HG02981 (cell line): ENCODE data around the gene COL6A1.
"Not testable (repeated sequence)": the region's sequence is repeated elsewhere in the genome, so short reads cannot be mapped to it uniquely, and the experiment has no call there.

Experiments
- ATAC-seq: cut with Tn5 transposase; IDR thresholded peaks from one replicate; pipeline ENCODE4 v1.9.1; 2021; ENCODE audit warnings: mild to moderate bottlenecking, moderate library complexity; ENCODE audit not compliant: unreplicated experiment

The COL6A1 gene

DNA sequence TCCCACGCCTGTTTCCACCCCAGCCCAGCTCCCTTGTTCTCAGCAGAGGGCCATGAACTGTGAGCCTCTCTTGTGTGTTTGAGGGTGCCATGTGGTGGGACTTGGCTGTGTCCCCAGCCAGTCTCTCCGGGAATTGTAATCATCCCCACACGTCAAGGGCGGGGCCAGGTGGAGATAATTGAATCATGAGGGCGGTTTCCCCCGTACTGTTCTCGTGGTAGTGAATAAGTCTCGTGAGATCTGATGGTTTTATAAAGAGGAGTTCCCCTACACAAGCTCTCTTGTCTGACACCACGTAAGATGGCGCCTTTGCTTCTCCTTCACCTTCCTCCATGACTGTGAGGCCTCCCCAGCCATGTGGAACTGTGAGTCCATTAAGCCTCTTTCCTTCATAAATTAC lies 59.1 kb downstream of the COL6A1 start:
- ATAC-seq = no peak

DNA sequence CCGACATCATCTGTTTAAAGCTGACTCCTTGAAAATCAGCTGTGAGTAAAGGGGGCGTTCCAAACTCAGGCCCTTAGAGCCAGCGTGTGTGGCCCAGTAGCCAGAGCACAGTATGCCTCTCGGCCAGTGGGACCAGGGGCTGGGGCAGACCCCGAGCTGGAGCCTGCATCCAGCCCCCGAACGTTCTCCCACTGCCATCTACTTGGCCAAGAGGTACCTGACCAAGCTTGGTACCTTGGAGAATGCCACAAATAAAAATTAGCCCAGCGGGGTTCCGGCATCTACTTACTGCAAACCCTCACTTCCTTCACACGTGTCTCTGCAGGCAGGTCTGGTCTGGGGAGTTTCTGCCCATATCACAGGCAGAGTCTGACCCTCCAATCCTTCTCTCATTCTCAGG lies 59.6 kb downstream of the COL6A1 start:
- ATAC-seq = no peak

DNA sequence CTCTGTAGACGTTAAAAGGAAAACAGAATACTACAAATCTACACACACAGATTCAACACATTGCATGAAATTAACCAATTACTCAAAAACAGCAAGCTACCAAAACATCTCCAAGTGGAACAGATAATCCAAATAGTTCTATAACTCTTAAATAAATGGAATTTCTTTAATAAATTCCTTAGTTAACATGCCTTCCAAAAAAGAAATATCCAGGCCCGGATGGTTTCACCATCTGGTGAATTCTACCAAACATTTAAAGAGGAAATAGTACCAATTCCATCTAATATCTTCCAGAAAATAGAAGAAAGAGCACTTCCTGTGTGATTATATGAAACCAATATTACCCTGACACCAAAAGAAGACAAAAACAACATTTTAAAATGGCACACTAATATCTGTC lies 63.6 kb downstream of the COL6A1 start:
- ATAC-seq = no peak

DNA sequence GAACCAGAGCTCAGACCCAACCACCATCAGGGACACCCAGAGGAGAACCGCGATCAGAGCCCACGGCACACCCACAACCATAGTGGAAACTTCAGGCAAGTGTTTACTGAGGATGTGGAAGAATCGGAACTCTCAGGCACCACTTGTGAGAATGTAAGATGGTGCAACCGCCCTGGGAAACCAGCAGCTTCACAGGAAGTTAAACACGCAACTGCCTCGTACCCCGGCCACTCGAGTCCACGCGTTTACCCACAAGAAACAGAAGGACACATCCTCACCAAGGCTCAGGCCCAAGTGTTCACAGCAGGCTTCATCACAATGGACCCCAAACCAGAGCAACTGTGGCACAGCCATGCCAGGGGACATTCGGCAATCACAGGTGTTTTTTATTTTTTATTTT lies 64.9 kb downstream of the COL6A1 start:
- no peak for ATAC-seq

DNA sequence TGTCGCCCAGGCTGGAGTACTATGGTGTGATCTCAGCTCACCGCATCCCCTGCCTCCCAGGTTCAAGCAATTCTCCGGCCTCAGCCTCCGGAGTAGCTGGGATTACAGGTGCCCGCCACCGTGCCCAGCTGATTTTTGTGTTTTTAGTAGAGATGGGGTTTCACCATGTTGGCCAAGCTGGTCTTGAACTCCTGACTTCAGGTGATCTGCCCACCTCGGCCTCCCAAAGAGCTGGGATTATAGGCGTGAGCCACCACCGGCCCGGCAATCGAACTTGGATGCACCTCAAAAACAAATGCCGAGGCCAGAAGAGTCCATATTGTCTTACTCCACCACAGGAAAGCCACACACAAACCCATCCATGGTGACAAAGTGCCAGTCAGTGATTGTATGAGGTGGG lies 65.3 kb downstream of the COL6A1 start:
- not testable (repeated sequence) for ATAC-seq

DNA sequence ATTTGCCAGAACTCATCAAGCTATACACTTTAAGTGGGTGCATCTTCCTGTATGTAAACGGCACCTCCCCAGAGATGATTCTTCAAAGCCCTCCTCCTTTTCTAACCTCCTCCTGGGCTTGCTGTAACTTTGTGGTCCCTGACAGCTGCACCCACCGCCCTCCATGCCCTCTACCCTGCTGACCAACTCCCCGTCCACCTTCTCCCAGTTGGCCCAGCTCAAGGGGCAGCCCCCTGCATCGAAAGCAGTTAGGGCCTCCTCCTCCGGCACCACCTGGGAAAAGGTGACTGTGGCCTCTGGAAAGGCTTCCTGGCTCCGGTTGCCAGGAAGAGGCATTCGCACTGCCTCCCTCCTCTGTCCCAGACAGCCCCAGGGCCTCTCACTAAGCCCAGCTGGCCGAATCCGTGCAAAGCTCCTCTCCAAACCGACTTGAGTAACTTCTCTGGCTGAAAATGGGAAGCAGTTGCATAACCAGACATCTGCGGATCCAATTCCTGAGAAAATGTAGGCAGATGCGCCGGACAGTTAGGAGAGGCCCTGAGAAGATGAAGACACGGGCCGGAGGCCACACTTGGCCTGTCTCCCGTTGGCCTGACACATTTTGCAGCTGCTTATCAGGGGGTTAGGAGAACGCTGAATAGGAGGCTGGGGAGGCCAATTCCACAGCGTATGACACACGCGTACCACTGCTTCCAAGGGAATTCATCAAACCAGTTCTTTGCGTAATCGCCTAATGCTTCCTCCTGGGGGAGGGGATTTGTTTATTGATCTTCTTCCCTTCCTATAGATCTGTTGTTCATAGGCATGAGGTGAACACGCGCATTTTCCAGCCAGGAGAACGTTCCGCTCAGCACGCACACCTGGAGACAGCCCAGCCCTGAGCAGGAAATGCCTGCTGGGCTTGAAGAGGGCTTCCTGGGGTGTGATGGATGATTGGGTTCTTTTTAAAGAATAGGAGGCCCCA lies 67.6 kb downstream of the COL6A1 start:
- ATAC-seq = no peak

DNA sequence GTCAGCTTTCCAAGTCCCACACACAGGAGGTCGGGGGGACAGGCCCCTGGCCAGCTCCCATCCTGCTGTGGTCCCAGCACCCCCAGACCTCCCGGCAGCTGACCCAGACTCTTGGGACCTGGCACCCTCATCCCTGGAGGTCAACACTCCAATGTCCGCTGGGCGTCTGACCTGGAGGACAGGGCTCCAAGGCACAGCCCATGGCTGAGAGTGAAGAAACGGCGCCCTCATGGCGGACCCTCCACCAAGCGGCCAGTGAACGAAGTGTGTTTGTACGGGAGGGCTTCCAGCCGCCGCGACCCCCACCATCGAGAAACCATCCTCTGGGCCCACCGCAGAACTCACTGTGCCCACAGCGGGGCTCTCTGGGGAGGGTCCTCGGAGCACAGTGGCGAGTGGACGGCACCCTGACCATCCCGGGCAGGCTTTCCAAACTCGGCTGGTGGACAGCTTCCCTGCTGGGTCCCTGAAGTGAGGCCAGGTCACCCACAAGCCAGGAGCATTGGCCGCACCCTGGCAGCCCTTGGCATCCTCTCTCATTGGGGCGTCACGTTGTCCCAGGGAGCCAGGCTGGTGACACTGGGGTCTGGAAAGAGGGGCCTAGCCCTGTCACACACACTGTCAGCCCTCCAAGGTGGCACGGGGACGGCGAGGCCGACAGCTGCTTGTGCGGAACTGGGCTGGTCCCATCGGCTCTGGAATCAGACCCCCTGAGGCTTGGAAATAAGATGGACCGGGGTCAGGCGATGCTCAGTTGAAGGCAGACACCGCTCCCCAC lies 68.5 kb downstream of the COL6A1 start:
- ATAC-seq = no peak

DNA sequence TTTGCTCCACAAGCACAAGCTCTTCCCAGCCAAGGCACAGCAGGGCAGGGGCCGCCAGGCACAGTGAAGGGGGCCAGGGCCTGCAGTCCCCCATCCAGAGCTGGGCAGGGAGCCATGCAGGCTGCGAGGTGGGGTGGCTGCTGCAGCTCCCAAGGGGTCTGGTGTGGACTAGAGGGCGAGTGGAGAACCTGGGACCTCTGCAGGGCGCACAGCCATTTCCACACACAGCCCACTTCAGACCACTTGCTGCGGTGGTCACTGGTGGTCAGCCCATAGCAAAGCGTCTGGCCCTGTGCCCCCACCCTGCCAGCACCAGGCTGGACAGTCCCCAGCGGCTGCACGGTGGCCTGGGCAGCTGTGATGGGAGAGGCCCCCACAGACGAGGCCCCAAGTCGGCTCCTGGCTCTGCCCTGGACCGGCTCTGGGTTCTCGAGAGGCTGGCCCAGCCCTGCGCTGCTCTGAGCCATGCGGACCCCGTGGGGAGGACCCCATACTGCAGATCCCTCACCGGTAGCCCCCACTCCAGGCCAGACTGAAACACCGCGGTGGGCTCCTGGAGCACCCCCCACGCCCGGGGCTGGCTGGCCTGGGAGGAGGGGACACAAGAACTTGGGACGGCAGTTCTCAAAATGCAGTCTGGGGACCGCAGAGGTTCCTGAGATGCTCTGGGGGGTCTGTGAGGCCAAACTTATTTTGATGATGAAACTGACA lies 69.3 kb downstream of the COL6A1 start:
- no peak for ATAC-seq

DNA sequence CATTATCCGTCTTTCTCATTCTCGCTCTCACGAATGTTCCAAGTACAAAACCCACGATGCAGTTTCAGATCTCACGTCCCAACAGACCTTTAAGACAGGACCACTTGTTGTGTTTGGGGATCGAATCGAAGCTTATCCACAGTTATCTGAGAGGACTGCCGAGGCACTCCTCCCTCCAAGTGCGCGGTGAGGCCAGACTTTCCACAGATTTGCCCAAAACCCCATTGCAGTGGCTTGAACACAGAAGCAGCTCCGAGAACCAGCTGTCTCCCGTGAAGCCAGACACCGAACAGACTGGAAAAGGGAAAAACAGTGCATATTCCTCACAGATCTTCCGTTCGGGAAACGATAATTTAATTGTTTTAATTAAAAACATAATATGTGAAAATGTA lies 69.8 kb downstream of the COL6A1 start:
- ATAC-seq = no peak

DNA sequence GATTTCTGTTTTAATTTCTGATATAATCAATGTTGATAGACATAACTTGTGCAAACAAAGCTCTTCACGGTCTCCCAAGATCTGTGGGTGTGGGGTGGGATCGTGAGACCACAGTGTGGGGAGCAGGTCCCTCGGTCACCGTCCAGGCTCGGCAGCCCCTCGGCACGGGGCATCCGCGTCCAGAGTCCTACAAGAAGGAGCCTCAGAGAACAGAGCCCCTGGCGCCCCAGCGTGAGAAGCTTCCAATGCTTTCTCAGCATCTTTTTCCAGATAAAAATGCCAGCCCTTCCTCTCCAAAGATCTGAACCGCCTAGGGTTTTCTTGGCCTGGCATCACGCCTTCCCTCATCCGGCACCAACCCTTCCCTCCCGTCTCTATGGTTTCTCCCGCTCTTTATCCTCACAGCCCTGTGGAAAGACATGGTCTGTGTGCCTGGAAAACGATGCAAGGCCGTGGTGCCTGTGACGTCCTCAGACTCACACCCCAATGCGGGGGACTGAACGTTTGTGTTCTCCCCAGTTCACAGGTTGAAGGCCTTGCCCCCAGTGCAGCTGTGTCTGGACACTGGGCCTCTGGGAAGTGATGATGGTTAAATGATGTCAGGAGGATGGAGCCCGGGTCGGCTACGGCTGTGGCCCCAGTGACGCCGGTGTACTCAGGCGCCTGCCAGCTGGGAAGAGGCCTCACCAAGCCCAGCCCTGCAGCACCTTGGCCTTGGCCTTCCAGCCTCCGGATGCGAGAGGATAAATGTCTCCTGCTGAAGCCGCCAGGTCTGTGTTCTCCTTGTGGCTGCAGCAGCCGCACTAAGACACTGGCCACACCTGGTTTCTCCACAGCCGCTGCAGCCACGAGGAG lies 70.5 kb downstream of the COL6A1 start:
- ATAC-seq = no peak

DNA sequence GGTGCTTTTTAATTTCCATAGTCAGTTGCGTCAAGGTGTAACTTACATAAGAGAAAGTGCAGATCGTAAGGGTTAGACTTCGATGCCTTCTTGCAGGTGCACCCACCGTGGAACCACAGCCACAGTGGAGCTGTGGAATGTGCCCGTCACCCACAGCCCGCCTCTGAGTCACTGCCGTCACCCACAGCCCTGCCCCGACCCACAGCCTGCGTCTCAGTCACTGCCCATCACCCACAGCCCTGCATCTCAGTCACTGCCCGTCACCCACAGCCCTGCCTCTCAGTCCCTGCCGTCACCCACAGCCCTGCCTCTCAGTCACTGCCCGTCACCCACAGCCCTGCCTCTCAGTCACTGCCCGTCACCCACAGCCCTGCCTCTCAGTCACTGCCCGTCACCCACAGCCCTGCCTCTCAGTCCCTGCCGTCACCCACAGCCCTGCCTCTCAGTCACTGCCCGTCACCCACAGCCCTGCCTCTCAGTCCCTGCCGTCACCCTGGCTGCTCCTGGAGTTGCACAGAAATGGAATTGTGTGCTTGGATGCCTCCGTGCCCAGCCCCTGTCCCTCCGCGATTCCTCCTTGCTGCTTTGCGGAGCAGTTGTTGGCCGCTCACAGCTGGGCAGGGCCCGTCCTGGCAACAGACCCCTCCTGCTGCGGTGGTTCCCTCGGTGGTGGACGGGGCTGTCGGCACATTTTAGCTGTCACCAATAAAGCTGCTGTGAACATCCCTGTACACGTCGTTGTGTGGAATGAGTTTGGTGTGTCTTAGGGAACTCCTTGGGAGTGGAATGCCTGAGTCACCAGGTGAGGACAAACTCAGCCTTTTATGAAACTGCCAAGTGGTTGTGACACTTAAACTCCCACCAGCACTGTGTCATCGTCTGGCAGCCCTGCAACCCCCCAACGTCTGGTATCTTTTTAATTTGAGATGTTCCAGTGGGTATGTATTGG lies 71.4 kb downstream of the COL6A1 start:
- no peak for ATAC-seq

DNA sequence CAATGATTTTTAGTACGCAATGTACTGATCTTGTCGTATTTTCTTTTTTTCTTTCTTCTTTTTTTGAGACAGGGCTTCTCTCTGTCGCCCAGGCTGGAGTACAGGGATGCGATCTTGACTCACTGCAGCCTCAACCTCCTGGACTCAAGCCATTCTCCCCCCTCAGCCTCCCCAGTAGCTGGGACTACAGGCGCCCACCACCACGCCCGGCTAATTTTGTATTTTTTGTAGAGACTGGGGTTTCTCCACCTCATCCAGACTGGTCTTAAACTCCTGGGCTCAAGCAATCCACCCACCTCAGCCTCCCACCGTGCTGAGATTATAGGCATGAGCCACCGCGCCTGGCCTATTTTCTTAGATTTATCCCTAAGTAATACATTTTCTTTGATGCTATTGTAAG lies 72.5 kb downstream of the COL6A1 start:
- ATAC-seq = no peak

DNA sequence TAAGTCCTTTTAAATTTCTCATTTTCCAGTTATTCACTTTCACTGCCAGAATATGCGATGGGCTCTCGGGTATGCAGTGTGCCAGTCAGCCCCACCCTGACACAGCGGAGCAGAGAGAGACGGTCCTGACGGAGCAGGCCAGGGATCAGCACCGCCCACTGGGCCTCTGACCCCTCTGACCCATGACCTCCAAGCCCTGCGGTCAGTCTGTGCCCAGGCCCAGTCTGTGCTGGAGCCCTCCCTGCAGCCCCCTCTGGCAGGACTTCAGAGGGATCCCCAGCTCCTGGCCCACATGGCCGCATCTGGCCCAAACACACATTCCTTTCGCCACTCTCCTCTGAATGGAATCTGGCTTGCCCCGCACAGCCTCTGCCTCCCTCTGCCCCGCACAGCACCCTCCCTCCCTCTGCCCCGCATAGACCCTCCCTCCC lies 72.9 kb downstream of the COL6A1 start:
- ATAC-seq = no peak
